Ishikawa (cell line): ENCODE results near the gene F12.

Experiments
- CEBPB ChIP-seq: IDR thresholded peaks from 2 replicates; pipeline ENCODE4 v1.6.1; 2012
- CREB1 ChIP-seq: IDR thresholded peaks from 2 replicates; pipeline ENCODE4 v1.6.1; 2012; ENCODE audit warnings: low read depth
- EGR1 ChIP-seq: IDR thresholded peaks from 2 replicates; pipeline ENCODE4 v1.6.1; 2012
- EP300 ChIP-seq: IDR thresholded peaks from 2 replicates; pipeline ENCODE4 v1.6.1; 2012; ENCODE audit warnings: borderline replicate concordance
- FOXM1 ChIP-seq: IDR thresholded peaks from 2 replicates; pipeline ENCODE4 v1.6.1; 2012; ENCODE audit warnings: low read depth, borderline replicate concordance
- MAX ChIP-seq: IDR thresholded peaks from 2 replicates; pipeline ENCODE4 v1.6.1; 2012
- NFIC ChIP-seq: IDR thresholded peaks from 2 replicates; pipeline ENCODE4 v1.6.1; 2012
- RAD21 ChIP-seq: IDR thresholded peaks from 2 replicates; pipeline ENCODE4 v1.6.1; 2012; ENCODE audit warnings: low read depth
- REST ChIP-seq: IDR thresholded peaks from 2 replicates; pipeline ENCODE4 v1.6.1; 2012; ENCODE audit warnings: low read depth, mild to moderate bottlenecking
- TAF1 ChIP-seq: IDR thresholded peaks from 2 replicates; pipeline ENCODE4 v1.6.1; 2012; ENCODE audit warnings: low read depth, mild to moderate bottlenecking
- TCF12 ChIP-seq: IDR thresholded peaks from 2 replicates; pipeline ENCODE4 v1.6.1; 2012; ENCODE audit warnings: low read depth
- TEAD4 ChIP-seq: IDR thresholded peaks from 2 replicates; pipeline ENCODE4 v1.6.1; 2012
- USF1 ChIP-seq: IDR thresholded peaks from 2 replicates; pipeline ENCODE4 v1.6.1; 2012
- YY1 ChIP-seq: IDR thresholded peaks from 2 replicates; pipeline ENCODE4 v1.6.1; 2012; ENCODE audit warnings: low read depth
- ZBTB7A ChIP-seq: IDR thresholded peaks from 2 replicates; pipeline ENCODE4 v1.6.1; 2012; ENCODE audit warnings: low read depth

F12 gene

GRCh38 chr5:177453852-177454396 lies 44.6 kb upstream of the F12 start:
- TF ChIP-seq FOXM1 (no peak), CREB1 (no peak), CEBPB (no peak), USF1 (no peak), ZBTB7A (no peak), REST (no peak), YY1 (no peak), EGR1 (no peak)

GRCh38 chr5:177452688-177453638 lies 43.6 kb upstream of the F12 start:
- TF ChIP-seq TCF12 (no peak), TAF1 (no peak), MAX (no peak), TEAD4 (no peak), RAD21 (no peak), EGR1 (no peak), FOXM1 (no peak), USF1 (no peak), YY1 (no peak), EP300 (no peak), CEBPB (no peak), REST (no peak), CREB1 (no peak), ZBTB7A (no peak), NFIC (no peak)

GRCh38 chr5:177450667-177451424 lies 41.5 kb upstream of the F12 start:
- TF ChIP-seq CEBPB = no peak
- no peak for TF ChIP-seq ZBTB7A
- no peak for TF ChIP-seq FOXM1
- no peak for TF ChIP-seq TAF1
- no peak for TF ChIP-seq CREB1
- TF ChIP-seq NFIC = no peak
- TF ChIP-seq EGR1 = no peak
- TF ChIP-seq MAX = no peak
- no peak for TF ChIP-seq YY1
- TF ChIP-seq EP300 = no peak
- no peak for TF ChIP-seq REST
- TF ChIP-seq TEAD4 = no peak
- TF ChIP-seq TCF12 = no peak
- no peak for TF ChIP-seq RAD21
- no peak for TF ChIP-seq USF1
